Endothelial cell of umbilical vein (primary cell): Measurements from ENCODE around the gene FANCI. TPM values are rescaled to one million over a fixed set of nuclear protein-coding genes. Genes with fewer than 3 reads are reported as not detected.
A peak's percentile ranks its signal among the peaks of the same experiment; 100 is the strongest.

Experiments used
- BruUV-seq: library from RNA; stranded (reverse); fragments of 400-500 nt; replicated peaks from 2 replicates; lab custom pipeline; 2021; lab: Mats Ljungman, UMichigan
- CTCF ChIA-PET: fragments of 300-600, 350-600 bp; sonication (Branson Sonifier 250); formaldehyde crosslinking; loops from one replicate; lab custom pipeline; 2021; ENCODE audit warnings: antibody characterized with exemption, inconsistent platforms; lab: Charles Lee
- POLR2A ChIA-PET: fragments of 300-600, 350-600 bp; sonication (Branson Sonifier 250); formaldehyde crosslinking; loops from one replicate; lab custom pipeline; 2021; ENCODE audit warnings: antibody characterized with exemption, inconsistent platforms; lab: Charles Lee
- DNase-seq: peaks from one replicate; pipeline ENCODE4 v3.0.0-alpha.2; 2011; ENCODE audit warnings: low read depth, low spot score
- FAIRE-seq: peaks from 2 replicates; lab custom pipeline; 2011; peaks lifted over from hg19 to GRCh38; lab: Jason Lieb, UNC
- H2AFZ ChIP-seq: 2 replicates; pipeline ENCODE4 v1.6.0; 2012; ENCODE audit warnings: low read depth, low read length, control low read depth, inconsistent platforms
- H3K27ac ChIP-seq: 2 replicates; pipeline ENCODE4 v1.5.1; 2011; ENCODE audit warnings: low read depth, mild to moderate bottlenecking, control low read depth, low read length, moderate library complexity; ENCODE audit not compliant: insufficient read depth
- H3K27me3 ChIP-seq, 2 experiments: 2 replicates each; pipeline versions ENCODE4 v1.6.0 to v1.6.1; 2011; ENCODE audit warnings: low read length in 2 of 2, mixed read lengths in 1 of 2; ENCODE audit not compliant: control insufficient read depth in 2 of 2, insufficient read depth in 2 of 2
- H3K36me3 ChIP-seq, 2 experiments: 2 replicates in 1 of 2; 3 replicates in 1 of 2; pipeline ENCODE4 v1.5.1; 2011; ENCODE audit warnings: low read length in 2 of 2, mild to moderate bottlenecking in 1 of 2, moderate library complexity in 1 of 2; ENCODE audit not compliant: control insufficient read depth in 2 of 2, insufficient read depth in 2 of 2; ENCODE audit errors: extremely low read depth in 1 of 2
- H3K4me1 ChIP-seq: 3 replicates; pipeline ENCODE4 v1.5.1; 2011; ENCODE audit warnings: mild to moderate bottlenecking, low read length; ENCODE audit not compliant: control insufficient read depth, insufficient read depth; ENCODE audit errors: extremely low read depth
- H3K4me2 ChIP-seq: 2 replicates; pipeline ENCODE4 v1.6.1; 2011; ENCODE audit warnings: low read length, control low read depth, mixed read lengths; ENCODE audit not compliant: insufficient read depth
- H3K4me3 ChIP-seq, 3 experiments: fragments of 200-600 bp in 1 of 3; sonication (generic), shearing (Covaris generic) in 1 of 3; replicated peaks in 1 of 3; 2 replicates each; pipeline ENCODE4 v1.5.1; 2011 to 2016; ENCODE audit warnings: control low read depth in 3 of 3, low read length in 3 of 3, mild to moderate bottlenecking in 2 of 3, inconsistent platforms in 1 of 3, low read depth in 1 of 3, moderate library complexity in 1 of 3; ENCODE audit not compliant: insufficient read depth in 1 of 3
- H3K79me2 ChIP-seq: 2 replicates; pipeline ENCODE4 v1.6.0; 2012; ENCODE audit warnings: low read length, inconsistent platforms; ENCODE audit not compliant: control insufficient read depth, insufficient read depth
- H3K9ac ChIP-seq: replicated peaks from 2 replicates; pipeline ENCODE3; 2011; ENCODE audit warnings: low read length, control low read depth; ENCODE audit not compliant: insufficient read depth; ENCODE audit errors: extremely low read depth
- H3K9me1 ChIP-seq: replicated peaks from 3 replicates; pipeline ENCODE4 v1.6.0; 2011; ENCODE audit warnings: mild to moderate bottlenecking, low read length; ENCODE audit not compliant: control insufficient read depth, insufficient read depth; ENCODE audit errors: extremely low read depth
- H3K9me3 ChIP-seq: replicated peaks from 2 replicates; pipeline ENCODE4 v1.5.1; 2012; ENCODE audit warnings: low read length, inconsistent platforms; ENCODE audit not compliant: control insufficient read depth, insufficient read depth
- H4K20me1 ChIP-seq: replicated peaks from 2 replicates; pipeline ENCODE3; 2011; ENCODE audit warnings: mild to moderate bottlenecking, low read length; ENCODE audit not compliant: control insufficient read depth, insufficient read depth; ENCODE audit errors: extremely low read depth
- CTCF ChIP-seq, 2 donors: IDR thresholded peaks; 1 replicate in 1 of 2; 2 replicates in 1 of 2; pipeline ENCODE4 v1.5.1; 2011; ENCODE audit warnings: low read length in 2 of 2, mild to moderate bottlenecking in 2 of 2, moderate library complexity in 2 of 2, control low read depth in 1 of 2, inconsistent platforms in 1 of 2, low read depth in 1 of 2; ENCODE audit not compliant: insufficient read depth in 1 of 2; ENCODE audit errors: extremely low read depth in 1 of 2
- EZH2 ChIP-seq: IDR thresholded peaks from 2 replicates; pipeline ENCODE4 v1.6.1; 2012; ENCODE audit warnings: borderline replicate concordance, low read depth, mild to moderate bottlenecking, moderate library complexity, low read length, inconsistent platforms; ENCODE audit not compliant: severe bottlenecking
- FOS ChIP-seq: IDR thresholded peaks from 2 replicates; pipeline ENCODE4 v1.6.1; 2011; ENCODE audit warnings: mild to moderate bottlenecking, low read length, moderate library complexity, borderline replicate concordance; ENCODE audit not compliant: insufficient read depth
- GATA2 ChIP-seq: IDR thresholded peaks from 2 replicates; pipeline ENCODE4 v1.7.0; 2011; ENCODE audit warnings: low read depth, mild to moderate bottlenecking, moderate library complexity, mixed read lengths, low read length; ENCODE audit not compliant: insufficient read length, insufficient read depth
- JUN ChIP-seq: IDR thresholded peaks from 2 replicates; pipeline ENCODE4 v1.6.1; 2011; ENCODE audit warnings: borderline replicate concordance, low read depth; ENCODE audit not compliant: insufficient read length, insufficient read depth
- MAX ChIP-seq: IDR thresholded peaks from 2 replicates; pipeline ENCODE4 v1.6.1; 2011; ENCODE audit not compliant: insufficient read depth, insufficient read length
- POLR2A ChIP-seq: IDR thresholded peaks from 2 replicates; pipeline ENCODE4 v1.6.1; 2012; ENCODE audit warnings: low read depth, mild to moderate bottlenecking, control low read depth, low read length
- POLR2AphosphoS5 ChIP-seq: IDR thresholded peaks from 2 replicates; pipeline ENCODE4 v1.6.1; 2012; ENCODE audit warnings: low read depth, mild to moderate bottlenecking, control low read depth, low read length, moderate library complexity; ENCODE audit not compliant: insufficient read depth
- dilution Hi-C: fragments of 300-500 bp; cut with MboI; formaldehyde crosslinking; loops from one replicate; pipeline ENCODE4 v1.15.0; 2019; ENCODE audit warnings: low sequenced_read_pairs; ENCODE audit not compliant: extremely low pct_ligation_motif_present
- intact Hi-C: fragments of 100-400 bp; cut with micrococcal nuclease; formaldehyde crosslinking; loops from one replicate; pipeline ENCODE4 v1.10.0; 2022
- microRNA-seq: library from miRNA; unstranded; fragments of <30 nt; microRNA quantifications from one replicate; pipeline ENCODE4 v1.2.0, GENCODE V29; 2021; ENCODE audit warnings: borderline number of aligned reads, borderline replicate concordance
- polyA plus RNA-seq, 4 experiments: library from polyadenylated mRNA; depleted of rRNA in 3 of 4; stranded (reverse) in 3 of 4; unstranded in 1 of 4; fragments of >200 nt; gene quantifications; 2 replicates each; pipeline versions ENCODE4 v1.2.1 to v1.2.3, GENCODE V29; 2011 to 2012; ENCODE audit warnings: missing spikeins in 1 of 4
- small RNA-seq: library from RNA; depleted of rRNA; stranded (forward); fragments of <200 nt; gene quantifications from one replicate; pipeline ENCODE3, GENCODE V24; 2012; ENCODE audit warnings: low replicate concordance, low read depth; ENCODE audit not compliant: insufficient read depth, insufficient read length
- total RNA-seq: library from RNA; stranded (reverse); gene quantifications from 2 replicates; pipeline ENCODE4 v1.2.3, GENCODE V29; 2021

FANCI gene
- total and polyA plus RNA-seq, 2 donors (not counting 3 experiments of a cell fraction or from before 2014, with no cell fraction given), result 10.8 to 74.7 TPM

- ChIA-PET POLR2A (no interaction called here), CTCF (interaction anchor here (1.1 kb wide), 1 partner anchor 51 kb away, joined by 4 read pairs; no protein-coding TSS in a partner anchor)
- Histone ChIP-seq H2AFZ (no peak overlapping the region), H3K4me1 (no peaks in the 10 kb centered on the region), H3K27ac (no peak overlapping the region), H3K9me3 (no peaks in the 10 kb centered on the region), H3K4me2 (no peak overlapping the region), H3K9ac (no peak overlapping the region), H3K79me2 (no peaks in the 10 kb centered on the region), H3K27me3 (peaks cover 88 to 98% of the 10 kb centered on the region in 2 experiments), H3K4me3 (no peak overlapping the region), H3K36me3 (no peaks in the 10 kb centered on the region), H3K9me1 (no peaks in the 10 kb centered on the region), H4K20me1 (no peaks in the 10 kb centered on the region)
- no peak for TF ChIP-seq JUN
- TF ChIP-seq FOS, result no peak
- TF ChIP-seq MAX, result no peak
- peak; percentile 62 for TF ChIP-seq EZH2
- no peak for TF ChIP-seq CTCF (IDR thresholded peaks at IDR 0.05; ENCODE audit: extremely low read depth in 1 of 2, insufficient read depth in 1 of 2, low read depth in 1 of 2, low read length in 2 of 2)
- TF ChIP-seq GATA2, result no peak
- no peak for TF ChIP-seq POLR2AphosphoS5
- no peak for TF ChIP-seq POLR2A
- no TSS peak for BruUV-seq
- no peak for FAIRE-seq
- dilution Hi-C loops (no loop called here), intact Hi-C loops (no loop called here)
- no peak for DNase-seq
Observed at GRCh38 chr15:89365462-89366065, 121.8 kb downstream of the FANCI start.

Small RNA genes within 50 kb of the gene (microRNA-seq; reads per million reads assigned to microRNA genes)
- gene MIR6766, result not detected

Small RNA genes within 50 kb of the gene (small RNA-seq; reads per million reads assigned to genes)
- gene MIR6766, result not detected

Other genes starting within 250 kb of the FANCI start
- gene ABHD2, start 155.5 kb upstream of the FANCI start, total RNA-seq, result 52.3 and 62.2 TPM in 2 replicates
- gene ABHD2, start 155.5 kb upstream of the FANCI start, polyA plus RNA-seq, result 14.0 and 16.3 TPM in 2 replicates
- gene RLBP1, start 22.4 kb upstream of the FANCI start, total RNA-seq, result not detected in 2 replicates
- gene RLBP1, start 22.4 kb upstream of the FANCI start, polyA plus RNA-seq, result not detected in 2 replicates
- 77.7 and 79.4 TPM in 2 replicates for gene POLG, start 90.8 kb downstream of the FANCI start, total RNA-seq
- gene POLG, start 90.8 kb downstream of the FANCI start, polyA plus RNA-seq, result 33.8 and 36.6 TPM in 2 replicates